GM18498 (cell line): ENCODE results near the gene MRPS17.

Experiments
- ATAC-seq: cut with Tn5 transposase; IDR thresholded peaks from one replicate; pipeline ENCODE4 v1.9.1; 2021; ENCODE audit warnings: mild to moderate bottlenecking, moderate library complexity; ENCODE audit not compliant: unreplicated experiment

The MRPS17 gene

GRCh38 chr7:55970561-55970960 lies 18.9 kb downstream of the MRPS17 start:
- no peak for ATAC-seq

GRCh38 chr7:55970978-55971377 lies 19.3 kb downstream of the MRPS17 start:
- no peak for ATAC-seq

- ATAC-seq, result no peak
These were observed 22.1 kb downstream of the MRPS17 start for GRCh38 chr7:55973747-55974250.

- no peak for ATAC-seq
These were observed 24.4 kb downstream of the MRPS17 start for GRCh38 chr7:55975988-55976633.

GRCh38 chr7:55977831-55978230 lies 26.2 kb downstream of the MRPS17 start:
- ATAC-seq, result no peak

GRCh38 chr7:55980266-55980665 lies 28.6 kb downstream of the MRPS17 start:
- ATAC-seq, result no peak

GRCh38 chr7:55983537-55983936 lies 31.9 kb downstream of the MRPS17 start:
- ATAC-seq, result no peak

- no peak for ATAC-seq
These were observed 40.7 kb downstream of the MRPS17 start for GRCh38 chr7:55992346-55992745.

GRCh38 chr7:55996856-55997500 lies 45.3 kb downstream of the MRPS17 start:
- ATAC-seq, result no peak

GRCh38 chr7:56003749-56004148 lies 52.1 kb downstream of the MRPS17 start:
- no peak for ATAC-seq
